CD8-positive, alpha-beta memory T cell (primary cell): ENCODE measurements around the gene SLC27A2. TPM values are rescaled to one million over a fixed set of nuclear protein-coding genes. Genes with fewer than 3 reads are reported as not detected.
"Not testable (repeated sequence)": the region's sequence is repeated elsewhere in the genome, so short reads cannot be mapped to it uniquely, and the experiment has no call there.

Experiments
- CTCF ChIA-PET: fragments of 350-600 bp; sonication (Branson Sonifier 250); formaldehyde crosslinking; loops from one replicate; lab custom pipeline; 2021; ENCODE audit warnings: antibody characterized with exemption; lab: Charles Lee
- POLR2A ChIA-PET: fragments of 350-600 bp; sonication (Branson Sonifier 250); formaldehyde crosslinking; loops from one replicate; lab custom pipeline; 2021; ENCODE audit warnings: antibody characterized with exemption; lab: Charles Lee
- DNase-seq, 5 donors: peaks; one replicate each; pipeline versions ENCODE4 v3.0.0 to v3.0.0-alpha.2; 2020 to 2022; ENCODE audit warnings: mixed read lengths in 1 of 5
- H3K27ac ChIP-seq: one replicate; pipeline ENCODE4 v1.7.0; 2013; ENCODE audit warnings: low read depth, mild to moderate bottlenecking, low read length, moderate library complexity
- H3K27me3 ChIP-seq: 2 replicates; pipeline ENCODE4 v1.7.0; 2013; ENCODE audit warnings: low read length, mild to moderate bottlenecking; ENCODE audit not compliant: insufficient read depth, poor library complexity, severe bottlenecking
- H3K36me3 ChIP-seq: 2 replicates; pipeline ENCODE4 v1.7.0; 2013; ENCODE audit warnings: mild to moderate bottlenecking, low read length, moderate library complexity; ENCODE audit not compliant: insufficient read depth
- H3K4me1 ChIP-seq: 2 replicates; pipeline ENCODE4 v1.7.0; 2013; ENCODE audit warnings: mild to moderate bottlenecking, low read length, moderate library complexity; ENCODE audit not compliant: insufficient read depth
- H3K4me3 ChIP-seq: 2 replicates; pipeline ENCODE4 v1.7.0; 2013; ENCODE audit warnings: mild to moderate bottlenecking, low read length
- H3K9me3 ChIP-seq: 2 replicates; pipeline ENCODE4 v1.7.0; 2013; ENCODE audit warnings: mild to moderate bottlenecking, low read length
- H3K27ac Mint-ChIP-seq, 8 donors: one replicate each; pipeline ENCODE4 v1.8.0; 2020 to 2021; ENCODE audit warnings: mixed read lengths in 8 of 8, mild to moderate bottlenecking in 6 of 8, inconsistent platforms in 3 of 8, moderate library complexity in 3 of 8
- H3K27me3 Mint-ChIP-seq, 2 donors: one replicate each; pipeline ENCODE4 v1.8.0; 2020 to 2021; ENCODE audit warnings: mixed read lengths in 2 of 2, mild to moderate bottlenecking in 1 of 2, moderate library complexity in 1 of 2
- H3K36me3 Mint-ChIP-seq, 3 donors: one replicate each; pipeline ENCODE4 v1.8.0; 2020 to 2021; ENCODE audit warnings: mixed read lengths in 3 of 3, inconsistent platforms in 1 of 3, mild to moderate bottlenecking in 1 of 3
- H3K4me1 Mint-ChIP-seq, 3 donors: one replicate each; pipeline ENCODE4 v1.8.0; 2020 to 2021; ENCODE audit warnings: mixed read lengths in 3 of 3, inconsistent platforms in 1 of 3, mild to moderate bottlenecking in 1 of 3
- H3K4me3 Mint-ChIP-seq, 7 donors: one replicate each; pipeline ENCODE4 v1.8.0; 2020 to 2021; ENCODE audit warnings: mixed read lengths in 7 of 7, mild to moderate bottlenecking in 6 of 7, moderate library complexity in 4 of 7, inconsistent platforms in 2 of 7
- H3K9me3 Mint-ChIP-seq, 5 donors: one replicate each; pipeline ENCODE4 v1.8.0; 2020 to 2022; ENCODE audit warnings: mixed read lengths in 5 of 5, mild to moderate bottlenecking in 3 of 5, moderate library complexity in 2 of 5, inconsistent platforms in 1 of 5
- polyA plus RNA-seq: library from polyadenylated mRNA; unstranded; fragments of 300-500 nt; fragmentation: Illumina TruSeq; gene quantifications from one replicate; pipeline ENCODE4 v1.2.3, GENCODE V29; 2021
- total RNA-seq, 2 experiments: library from RNA; stranded (reverse); gene quantifications; one replicate each; pipeline ENCODE4 v1.2.3, GENCODE V29; 2021

SLC27A2 gene
- total and polyA plus RNA-seq, 3 experiments from 2014 or later = 3.0 to 18.6 (median 16.6) TPM

DNA sequence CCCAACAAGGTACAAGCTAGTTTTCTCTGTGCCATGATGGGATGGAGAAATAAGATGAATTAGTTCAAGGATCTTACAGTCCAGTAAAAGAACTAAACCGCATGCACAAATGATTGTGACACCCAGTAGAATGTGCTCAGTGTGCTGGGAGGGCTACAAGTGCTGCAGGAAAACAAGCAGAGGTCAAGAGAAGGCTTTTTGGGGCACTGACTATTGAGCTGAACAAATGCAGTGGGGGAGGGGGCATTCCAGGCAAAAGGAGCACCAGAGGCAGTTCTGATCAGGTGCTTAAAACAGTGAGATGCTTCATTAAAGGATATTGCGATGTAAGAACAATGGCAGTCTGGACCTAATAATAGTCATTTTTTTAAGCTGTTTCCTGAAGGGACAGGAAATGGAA lies 6.0 kb downstream of the SLC27A2 start:
- peaks cover 8% of the 10 kb centered on the region for H3K4me1 ChIP-seq
- Mint-ChIP-seq H3K9me3 (no peaks in the 10 kb centered on the region), H3K4me1 (peaks cover 8 to 13% (median 12%) of the 10 kb centered on the region in 3 donors), H3K27me3 (no peaks in the 10 kb centered on the region), H3K36me3 (peaks cover 0 to 3% (median 0%) of the 10 kb centered on the region in 3 donors), H3K27ac (peak overlapping the region in 1 of 8 donors; percentile 81), H3K4me3 (no peak overlapping the region)
- ChIA-PET POLR2A (no interaction called here), CTCF (no interaction called here)
- DNase-seq = no peak
- H3K27ac ChIP-seq = no peak overlapping the region
- H3K9me3 ChIP-seq = no peaks in the 10 kb centered on the region
- no peaks in the 10 kb centered on the region for H3K36me3 ChIP-seq
- H3K27me3 ChIP-seq = no peaks in the 10 kb centered on the region
- H3K4me3 ChIP-seq = no peak overlapping the region

DNA sequence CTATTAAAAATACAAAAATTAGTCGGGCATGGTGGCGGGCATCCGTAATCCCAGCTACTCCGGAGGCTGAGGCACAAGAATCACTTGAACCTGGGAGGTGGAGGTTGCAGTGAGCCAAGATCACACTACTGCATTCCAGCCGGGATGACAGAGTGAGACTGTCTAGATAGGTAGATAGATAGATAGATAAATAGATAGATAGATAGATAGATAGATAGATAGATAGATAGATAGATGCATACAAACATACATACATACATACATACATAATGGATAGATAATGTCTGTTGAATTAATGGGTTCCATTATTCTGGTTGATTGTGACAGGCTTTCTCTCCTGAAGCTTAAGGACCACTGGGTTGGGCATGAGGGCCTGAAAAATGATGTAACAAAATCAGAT lies 6.8 kb downstream of the SLC27A2 start:
- H3K36me3 ChIP-seq, H3K27ac ChIP-seq, H3K4me1 ChIP-seq, H3K27me3 ChIP-seq, CTCF ChIA-PET, POLR2A ChIA-PET, H3K27ac Mint-ChIP-seq, DNase-seq, H3K9me3 Mint-ChIP-seq, H3K4me3 Mint-ChIP-seq, H3K4me3 ChIP-seq, H3K36me3 Mint-ChIP-seq, H3K27me3 Mint-ChIP-seq, H3K9me3 ChIP-seq, H3K4me1 Mint-ChIP-seq: not testable (repeated sequence)

DNA sequence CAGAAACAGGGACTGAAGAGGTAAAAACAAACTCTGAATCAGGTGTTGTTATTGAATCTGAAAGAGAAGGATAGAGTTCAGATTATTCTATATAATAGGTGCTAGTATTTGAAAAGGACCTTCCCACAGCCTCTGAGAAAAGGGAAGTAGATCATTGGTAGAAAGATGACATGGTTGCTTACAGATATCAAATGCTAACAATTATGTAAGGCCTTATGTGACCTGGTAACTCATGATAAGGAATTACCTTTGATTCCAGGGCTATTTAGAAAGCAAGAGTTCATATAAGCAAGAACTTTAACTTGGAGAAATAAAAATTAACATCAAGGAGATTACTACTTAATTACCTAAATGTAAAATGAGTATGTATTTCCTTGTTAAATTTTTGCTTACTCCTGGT lies 7.6 kb downstream of the SLC27A2 start:
- no peak overlapping the region for H3K4me3 Mint-ChIP-seq
- CTCF ChIA-PET = no interaction called here

DNA sequence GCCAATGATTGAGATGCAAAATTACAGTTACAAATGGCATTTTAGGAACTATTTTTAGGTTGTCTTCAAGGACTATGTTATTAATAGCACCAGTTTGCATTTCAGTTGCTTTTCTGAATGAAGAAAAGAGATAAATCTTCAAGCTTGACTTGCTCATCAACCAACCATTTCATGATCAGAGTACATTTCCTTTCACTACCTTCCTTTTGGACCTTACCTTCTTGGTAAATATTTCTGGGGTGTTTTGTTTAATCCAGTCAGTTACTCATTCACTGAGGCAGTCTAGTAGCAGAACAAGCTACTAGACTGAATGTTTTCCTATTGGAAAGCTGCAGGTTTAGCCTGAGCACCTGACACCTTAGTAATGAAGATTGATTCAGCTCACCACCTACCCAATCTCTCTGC lies 8.2 kb downstream of the SLC27A2 start:
- peaks cover 0 to 5% (median 1%) of the 10 kb centered on the region in 3 donors for H3K36me3 Mint-ChIP-seq

More for the DNA sequence above, 7.6 kb downstream of the SLC27A2 start:
- POLR2A ChIA-PET = no interaction called here
- Histone ChIP-seq H3K36me3 (no peaks in the 10 kb centered on the region), H3K4me3 (no peak overlapping the region), H3K27ac (no peak overlapping the region), H3K4me1 (no peaks in the 10 kb centered on the region), H3K9me3 (no peaks in the 10 kb centered on the region), H3K27me3 (no peaks in the 10 kb centered on the region)
- no peaks in the 10 kb centered on the region for H3K9me3 Mint-ChIP-seq
- no peak overlapping the region for H3K27ac Mint-ChIP-seq
- no peaks in the 10 kb centered on the region for H3K4me1 Mint-ChIP-seq
- DNase-seq = no peak
- no peaks in the 10 kb centered on the region for H3K27me3 Mint-ChIP-seq
- peaks cover 0 to 5% (median 1%) of the 10 kb centered on the region in 3 donors for H3K36me3 Mint-ChIP-seq

DNA sequence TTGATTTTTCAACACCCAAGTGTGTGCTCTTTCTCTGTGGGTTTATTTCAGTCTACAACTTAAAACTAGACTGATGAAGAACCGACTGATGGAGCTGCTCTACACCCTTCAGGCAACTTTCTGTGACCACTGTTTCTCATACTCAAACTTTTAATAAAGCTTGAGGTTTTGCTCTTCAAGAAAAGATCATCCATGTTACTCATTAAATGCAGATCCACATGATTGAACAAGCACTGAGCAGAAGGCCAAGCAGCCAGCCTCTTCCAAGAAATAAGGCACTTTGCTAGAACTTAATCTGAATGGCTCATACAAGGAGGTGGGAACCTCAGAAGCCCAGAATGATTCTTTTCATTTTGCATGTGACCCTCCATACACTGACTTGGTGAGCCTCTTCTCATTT lies 8.7 kb downstream of the SLC27A2 start:
- Mint-ChIP-seq H3K4me3 (no peak overlapping the region), H3K27ac (no peak overlapping the region), H3K9me3 (no peaks in the 10 kb centered on the region), H3K36me3 (peaks cover 0 to 5% (median 1%) of the 10 kb centered on the region in 3 donors), H3K4me1 (no peaks in the 10 kb centered on the region), H3K27me3 (no peaks in the 10 kb centered on the region)
- H3K4me1 ChIP-seq = no peaks in the 10 kb centered on the region
- ChIA-PET CTCF (no interaction called here), POLR2A (no interaction called here)
- H3K27me3 ChIP-seq = no peaks in the 10 kb centered on the region
- H3K27ac ChIP-seq = no peak overlapping the region
- H3K4me3 ChIP-seq = no peak overlapping the region
- H3K9me3 ChIP-seq = no peaks in the 10 kb centered on the region
- no peak for DNase-seq
- H3K36me3 ChIP-seq = no peaks in the 10 kb centered on the region

More for the DNA sequence above, 8.2 kb downstream of the SLC27A2 start:
- Mint-ChIP-seq H3K4me3 (no peak overlapping the region), H3K27ac (no peak overlapping the region), H3K9me3 (no peaks in the 10 kb centered on the region), H3K27me3 (no peaks in the 10 kb centered on the region), H3K4me1 (no peaks in the 10 kb centered on the region)
- no peak overlapping the region for H3K27ac ChIP-seq
- H3K36me3 ChIP-seq = no peaks in the 10 kb centered on the region
- no peak for DNase-seq
- CTCF ChIA-PET = no interaction called here
- H3K4me3 ChIP-seq = no peak overlapping the region
- H3K9me3 ChIP-seq = no peaks in the 10 kb centered on the region
- POLR2A ChIA-PET = no interaction called here
- no peaks in the 10 kb centered on the region for H3K27me3 ChIP-seq
- no peaks in the 10 kb centered on the region for H3K4me1 ChIP-seq

DNA sequence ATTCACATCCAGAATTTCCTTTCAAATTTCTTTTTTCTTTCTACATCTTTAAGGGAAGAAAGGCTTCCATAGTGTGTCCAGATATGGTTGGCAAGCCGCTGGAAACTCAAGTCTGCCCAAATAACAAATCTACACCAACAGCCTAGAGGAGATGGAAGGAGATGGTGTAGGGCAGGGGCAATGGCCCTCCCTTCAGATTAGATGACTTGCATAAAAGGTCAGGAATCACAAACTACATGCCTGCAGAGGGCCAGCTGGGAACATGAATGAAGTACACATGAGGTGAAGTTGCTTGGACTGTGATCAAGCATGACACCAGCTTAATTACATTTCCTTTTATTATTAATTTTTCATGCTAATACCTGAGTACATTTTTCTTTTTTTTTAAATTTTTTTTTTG lies 10.2 kb downstream of the SLC27A2 start:
- no peaks in the 10 kb centered on the region for H3K4me1 Mint-ChIP-seq

DNA sequence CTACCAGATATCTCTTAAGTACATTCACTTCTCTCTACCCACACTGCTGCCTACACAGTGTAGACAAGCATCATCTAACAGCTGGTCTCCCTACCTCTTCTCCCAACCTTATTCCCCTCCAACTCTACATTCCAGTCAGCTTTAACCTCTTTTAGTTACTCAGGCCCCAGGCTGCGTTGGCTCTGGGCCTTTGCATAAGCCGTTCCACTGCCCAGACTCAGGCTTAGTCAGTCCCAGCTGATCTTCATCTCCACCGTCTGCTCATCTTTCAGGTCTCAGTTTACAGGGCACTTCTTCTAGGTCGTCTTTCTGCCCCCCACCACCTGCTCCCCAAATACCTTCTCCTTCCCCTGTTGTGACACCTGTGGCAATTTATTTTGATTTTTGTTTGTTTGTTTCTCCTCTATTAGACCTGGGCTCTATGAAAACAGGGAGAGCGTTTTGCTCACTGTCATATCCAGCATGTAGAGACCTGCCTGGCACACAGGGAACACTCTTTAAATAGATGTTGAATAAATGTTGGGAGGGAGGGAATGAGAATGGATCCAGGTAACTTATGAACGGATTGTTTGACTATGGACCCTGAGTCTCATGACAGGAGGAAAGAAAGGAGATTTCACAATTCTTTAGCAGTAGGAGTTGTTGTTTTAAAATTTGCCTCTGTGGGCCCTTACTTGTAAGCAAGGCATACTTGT lies 11.1 kb downstream of the SLC27A2 start:
- H3K36me3 Mint-ChIP-seq = peaks cover 0 to 5% (median 1%) of the 10 kb centered on the region in 3 donors
- H3K9me3 Mint-ChIP-seq = no peaks in the 10 kb centered on the region
- no peaks in the 10 kb centered on the region for H3K27me3 ChIP-seq
- no peaks in the 10 kb centered on the region for H3K27me3 Mint-ChIP-seq
- no peaks in the 10 kb centered on the region for H3K4me1 Mint-ChIP-seq
- no peak overlapping the region for H3K4me3 Mint-ChIP-seq
- H3K36me3 ChIP-seq = no peaks in the 10 kb centered on the region
- CTCF ChIA-PET = no interaction called here
- H3K27ac ChIP-seq = no peak overlapping the region
- H3K4me1 ChIP-seq = no peaks in the 10 kb centered on the region
- H3K9me3 ChIP-seq = no peaks in the 10 kb centered on the region
- POLR2A ChIA-PET = no interaction called here
- H3K4me3 ChIP-seq = no peak overlapping the region
- no peak for DNase-seq
- H3K27ac Mint-ChIP-seq = peak overlapping the region in 2 of 8 donors; percentile 0 to 24

More for the DNA sequence above, 10.2 kb downstream of the SLC27A2 start:
- Histone ChIP-seq H3K27ac (no peak overlapping the region), H3K36me3 (no peaks in the 10 kb centered on the region), H3K4me3 (no peak overlapping the region), H3K4me1 (no peaks in the 10 kb centered on the region), H3K9me3 (no peaks in the 10 kb centered on the region), H3K27me3 (no peaks in the 10 kb centered on the region)
- Mint-ChIP-seq H3K4me3 (no peak overlapping the region), H3K9me3 (no peaks in the 10 kb centered on the region), H3K27ac (no peak overlapping the region), H3K27me3 (no peaks in the 10 kb centered on the region), H3K36me3 (peaks cover 0 to 5% (median 1%) of the 10 kb centered on the region in 3 donors)
- DNase-seq = no peak
- ChIA-PET CTCF (no interaction called here), POLR2A (interaction anchor here (0.6 kb wide), 1 partner anchor 232 kb away, joined by 3 read pairs; the partner anchor contains the start of gene USP8)

DNA sequence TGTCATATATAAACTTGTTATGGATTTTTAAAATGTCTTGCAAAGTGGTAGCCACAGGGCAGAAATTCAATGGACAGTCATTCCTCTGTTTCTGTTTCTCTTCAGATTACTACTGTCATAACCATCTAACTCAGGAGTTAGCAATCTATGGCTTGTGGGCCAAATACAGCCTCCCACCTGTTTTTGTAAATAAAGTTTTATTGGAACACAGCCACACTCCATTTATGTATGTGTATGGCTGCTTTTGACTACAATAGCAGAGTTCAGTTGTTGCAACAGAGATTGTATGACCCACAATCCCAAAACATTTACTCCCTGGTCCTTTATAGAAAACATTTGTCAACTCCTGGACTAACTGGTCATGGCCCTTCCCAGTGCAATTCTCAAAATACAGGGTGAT lies 20.0 kb downstream of the SLC27A2 start:
- POLR2A ChIA-PET = no interaction called here
- CTCF ChIA-PET = no interaction called here
- no peaks in the 10 kb centered on the region for H3K36me3 ChIP-seq
- H3K27me3 Mint-ChIP-seq = no peaks in the 10 kb centered on the region
- H3K27ac ChIP-seq = no peak overlapping the region
- no peaks in the 10 kb centered on the region for H3K4me1 Mint-ChIP-seq
- DNase-seq = no peak
- no peak overlapping the region for H3K27ac Mint-ChIP-seq
- no peaks in the 10 kb centered on the region for H3K27me3 ChIP-seq
- no peak overlapping the region for H3K4me3 ChIP-seq
- H3K36me3 Mint-ChIP-seq = peaks cover 8 to 16% (median 12%) of the 10 kb centered on the region in 3 donors
- no peaks in the 10 kb centered on the region for H3K9me3 Mint-ChIP-seq
- H3K4me1 ChIP-seq = no peaks in the 10 kb centered on the region
- no peaks in the 10 kb centered on the region for H3K9me3 ChIP-seq
- no peak overlapping the region for H3K4me3 Mint-ChIP-seq
